Hepatocyte (in vitro differentiated cells): ENCODE results near the gene SPSB3. TPM values are rescaled to one million over a fixed set of nuclear protein-coding genes. Genes with fewer than 3 reads are reported as not detected.

Experiments
- DNase-seq: peaks from one replicate; pipeline ENCODE4 v3.0.0-alpha.2; 2016; ENCODE audit warnings: low spot score
- H2AFZ ChIP-seq: fragments of 200-600 bp; sonication (generic); 2 replicates; pipeline ENCODE4 v1.6.0; 2016; ENCODE audit warnings: antibody characterized with exemption, mild to moderate bottlenecking
- H3K27ac ChIP-seq: fragments of 200-600 bp; sonication (generic); 2 replicates; pipeline ENCODE4 v1.5.1; 2016; ENCODE audit warnings: mild to moderate bottlenecking
- H3K27me3 ChIP-seq: fragments of 200-600 bp; sonication (generic); 2 replicates; pipeline ENCODE4 v1.6.1; 2016
- H3K36me3 ChIP-seq: fragments of 200-600 bp; sonication (generic); replicated peaks from 2 replicates; pipeline ENCODE4 v1.5.1; 2016; ENCODE audit warnings: low read depth; ENCODE audit not compliant: insufficient read depth
- H3K4me1 ChIP-seq: fragments of 200-600 bp; sonication (generic); 2 replicates; pipeline ENCODE4 v1.5.1; 2016; ENCODE audit warnings: mild to moderate bottlenecking, moderate library complexity; ENCODE audit not compliant: insufficient read depth
- H3K4me2 ChIP-seq: fragments of 200-600 bp; sonication (generic); 2 replicates; pipeline ENCODE4 v1.6.0; 2016
- H3K4me3 ChIP-seq: fragments of 200-600 bp; sonication (generic); 2 replicates; pipeline ENCODE4 v1.5.1; 2016; ENCODE audit warnings: mild to moderate bottlenecking
- H3K79me2 ChIP-seq: fragments of 200-600 bp; sonication (generic); 2 replicates; pipeline ENCODE4 v1.6.0; 2017; ENCODE audit warnings: mild to moderate bottlenecking
- H3K9me2 ChIP-seq: fragments of 200-600 bp; sonication (generic); replicated peaks from 2 replicates; pipeline ENCODE4 v1.6.0; 2017; ENCODE audit warnings: mild to moderate bottlenecking; ENCODE audit not compliant: insufficient read depth
- H3K9me3 ChIP-seq: fragments of 200-600 bp; sonication (generic); 2 replicates; pipeline ENCODE4 v1.5.1; 2016; ENCODE audit warnings: low read depth, mild to moderate bottlenecking
- H4K20me1 ChIP-seq: fragments of 200-600 bp; sonication (generic); 2 replicates; pipeline ENCODE4 v1.6.0; 2016; ENCODE audit warnings: mild to moderate bottlenecking; ENCODE audit not compliant: insufficient read depth, poor library complexity, severe bottlenecking
- CTCF ChIP-seq: fragments of 200-600 bp; sonication (generic); IDR thresholded peaks from 2 replicates; pipeline ENCODE4 v1.5.1; 2016; ENCODE audit warnings: antibody characterized with exemption, mild to moderate bottlenecking; ENCODE audit not compliant: poor library complexity
- EZH2 ChIP-seq: fragments of 200-600 bp; sonication (generic); IDR thresholded peaks from 2 replicates; pipeline ENCODE4 v1.6.1; 2016; ENCODE audit warnings: antibody characterized with exemption, mild to moderate bottlenecking, borderline replicate concordance
- EZH2phosphoT487 ChIP-seq: fragments of 200-600 bp; sonication (generic); IDR thresholded peaks from one replicate; pipeline ENCODE4 v1.6.1; 2018; ENCODE audit warnings: antibody characterized with exemption, mild to moderate bottlenecking, low read depth, moderate library complexity; ENCODE audit not compliant: unreplicated experiment, severe bottlenecking
- WGBS: methylation state at CpG from one replicate; pipeline ENCODE4 v1.1.6; 2016; ENCODE audit warnings: low lambda C conversion rate; ENCODE audit errors: missing lambda C conversion rate; 5-methylcytosine and 5-hydroxymethylcytosine counted together
- polyA plus RNA-seq: library from polyadenylated mRNA; unstranded; fragments of >200 nt; fragmentation: Nextera tagmentation; extraction: Ambion mirVana; gene quantifications from 2 replicates; pipeline ENCODE4 v1.2.1, GENCODE V29; 2016
- total RNA-seq: library from RNA; depleted of rRNA; stranded (reverse); fragments of >200 nt; gene quantifications from 2 replicates; pipeline ENCODE4 v1.2.3, GENCODE V29; 2014

Gene SPSB3
- total and polyA plus RNA-seq, 2 experiments from 2014 or later: 38.8 to 64.6 TPM

- no peak overlapping the region for H3K4me2 ChIP-seq
- no peaks in the 10 kb centered on the region for H3K9me2 ChIP-seq
- no peaks in the 10 kb centered on the region for H4K20me1 ChIP-seq
- H3K79me2 ChIP-seq: no peaks in the 10 kb centered on the region
- no peaks in the 10 kb centered on the region for H3K36me3 ChIP-seq
- no peaks in the 10 kb centered on the region for H3K9me3 ChIP-seq
- H3K4me3 ChIP-seq: no peak overlapping the region
- H3K4me1 ChIP-seq: no peaks in the 10 kb centered on the region
- no peak overlapping the region for H2AFZ ChIP-seq
- 94% methylated on average over 24 of the region's 24 CpGs for WGBS
- no peak overlapping the region for H3K27ac ChIP-seq
- no peaks in the 10 kb centered on the region for H3K27me3 ChIP-seq
- TF ChIP-seq EZH2 (no peak), CTCF (no peak), EZH2phosphoT487 (no peak)
- DNase-seq: no peak
These were observed 38.0 kb downstream of the SPSB3 start for GRCh38 chr16:1744338-1744840.

GRCh38 chr16:1743376-1744337, 38.7 kb downstream of the SPSB3 start:
- no peaks in the 10 kb centered on the region for H3K9me2 ChIP-seq
- TF ChIP-seq CTCF (no peak), EZH2phosphoT487 (no peak), EZH2 (no peak)
- no peaks in the 10 kb centered on the region for H3K79me2 ChIP-seq
- no peak overlapping the region for H2AFZ ChIP-seq
- H4K20me1 ChIP-seq: no peaks in the 10 kb centered on the region
- H3K4me1 ChIP-seq: no peaks in the 10 kb centered on the region
- no peaks in the 10 kb centered on the region for H3K9me3 ChIP-seq
- no peak overlapping the region for H3K4me3 ChIP-seq
- no peak overlapping the region for H3K27ac ChIP-seq
- DNase-seq: no peak
- H3K4me2 ChIP-seq: no peak overlapping the region
- H3K36me3 ChIP-seq: no peaks in the 10 kb centered on the region
- H3K27me3 ChIP-seq: no peaks in the 10 kb centered on the region
- WGBS: 92% methylated on average over 29 of the region's 32 CpGs

GRCh38 chr16:1741553-1742165, 40.7 kb downstream of the SPSB3 start:
- H3K9me3 ChIP-seq: no peaks in the 10 kb centered on the region
- no peak overlapping the region for H2AFZ ChIP-seq
- no peak overlapping the region for H3K4me2 ChIP-seq
- no peaks in the 10 kb centered on the region for H4K20me1 ChIP-seq
- no peak overlapping the region for H3K4me3 ChIP-seq
- H3K79me2 ChIP-seq: no peaks in the 10 kb centered on the region
- H3K27ac ChIP-seq: no peak overlapping the region
- H3K36me3 ChIP-seq: no peaks in the 10 kb centered on the region
- H3K27me3 ChIP-seq: no peaks in the 10 kb centered on the region
- no peaks in the 10 kb centered on the region for H3K9me2 ChIP-seq
- TF ChIP-seq EZH2phosphoT487 (no peak), EZH2 (no peak), CTCF (no peak)
- H3K4me1 ChIP-seq: no peaks in the 10 kb centered on the region
- 97% methylated on average over 18 of the region's 19 CpGs for WGBS
- DNase-seq: no peak
